HG02678 (cell line): ENCODE results near the gene NBEAL2.

ENCODE experiments used
- ATAC-seq: cut with Tn5 transposase; IDR thresholded peaks from one replicate; pipeline ENCODE4 v1.9.1; 2021; ENCODE audit warnings: mild to moderate bottlenecking, moderate library complexity; ENCODE audit not compliant: unreplicated experiment

The NBEAL2 gene

GRCh38 chr3:46978985-46979944 lies at the start of gene NBEAL2:
Gene NBEAL2 (plus strand): TSS chr3:46979666. CDS start chr3:46979862, 196 bp downstream.
- peak; percentile 73 for ATAC-seq

GRCh38 chr3:46930166-46930944 lies 49.1 kb upstream of the NBEAL2 start:
- no peak for ATAC-seq

- no peak for ATAC-seq
Observed at GRCh38 chr3:46930945-46931403, 48.5 kb upstream of the NBEAL2 start.

- no peak for ATAC-seq
Observed at GRCh38 chr3:46931631-46932331, 47.7 kb upstream of the NBEAL2 start.

DNA sequence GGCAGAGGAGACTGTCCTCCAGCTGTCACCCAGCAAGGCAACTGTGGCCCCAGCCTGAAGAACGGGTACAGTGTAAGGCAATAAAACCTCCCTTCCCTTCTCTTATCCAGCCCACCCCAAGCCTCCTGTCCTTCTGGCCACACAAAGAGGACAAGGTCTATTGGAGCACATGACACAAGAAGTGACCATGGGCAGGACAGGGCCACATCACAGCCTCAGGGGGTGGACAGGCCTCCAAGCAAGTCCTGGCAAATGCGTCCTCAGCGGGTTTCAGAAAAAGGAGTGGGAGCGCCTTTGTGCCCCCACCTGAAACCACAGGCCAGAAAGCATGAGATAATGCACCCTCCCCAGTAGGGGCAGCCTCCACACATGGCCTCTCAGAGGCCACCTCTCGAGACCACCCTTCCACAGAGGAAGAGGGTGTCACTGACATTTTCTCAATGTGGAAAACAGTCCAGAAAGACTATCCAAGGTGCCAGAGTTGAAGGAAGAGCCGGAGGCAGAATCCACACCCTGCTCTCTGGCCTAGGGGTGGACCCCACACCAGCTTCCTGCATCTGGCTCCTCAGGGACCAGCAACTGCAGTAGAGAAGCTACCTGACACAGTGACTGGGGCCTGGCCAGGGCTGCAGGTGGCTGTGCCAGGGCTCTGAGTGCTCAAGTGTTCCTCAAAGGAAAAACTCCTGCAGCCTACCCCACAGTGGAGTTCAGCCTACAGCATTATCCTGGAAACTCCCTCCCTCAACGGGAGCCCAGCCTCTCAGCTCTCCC lies 46.8 kb upstream of the NBEAL2 start:
- no peak for ATAC-seq

DNA sequence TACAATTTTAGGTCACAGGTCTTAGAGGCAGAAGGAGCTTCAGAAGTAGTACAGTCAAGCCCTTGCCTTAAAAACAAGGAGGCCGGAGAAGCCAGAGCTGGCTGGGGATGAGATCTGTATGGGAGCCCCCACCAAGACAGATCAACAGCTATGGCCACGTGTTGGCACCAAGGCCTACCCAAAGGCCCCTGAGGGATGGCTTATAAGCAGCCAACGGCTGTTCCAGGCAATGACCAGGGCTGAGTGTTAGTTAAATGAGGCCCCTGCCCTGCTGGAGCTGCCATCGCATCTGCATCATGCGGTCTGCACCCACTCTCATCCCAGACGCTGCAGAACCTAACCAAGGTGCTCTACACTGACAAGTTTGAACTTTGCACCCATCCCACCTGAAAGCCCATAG lies 46.2 kb upstream of the NBEAL2 start:
- ATAC-seq = no peak

DNA sequence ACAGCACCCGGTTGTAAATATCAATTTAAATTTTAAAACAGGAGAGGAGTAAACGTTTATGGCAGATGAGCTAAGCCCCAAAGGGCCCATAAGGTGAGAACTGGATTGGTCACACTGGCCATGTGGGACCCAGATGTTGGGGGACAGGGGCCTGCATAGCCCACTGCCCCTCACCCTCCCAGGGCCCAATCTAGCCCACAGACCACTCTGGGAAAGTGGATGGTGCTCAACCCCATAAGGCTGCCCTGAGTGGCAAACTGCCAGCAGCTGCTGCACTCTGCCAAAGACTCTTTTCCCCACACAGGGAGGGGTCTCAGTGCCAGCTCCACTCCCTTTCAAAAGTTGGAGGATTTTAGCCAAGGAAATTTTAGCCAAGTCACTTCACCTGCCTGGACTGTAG lies 45.4 kb upstream of the NBEAL2 start:
- no peak for ATAC-seq

DNA sequence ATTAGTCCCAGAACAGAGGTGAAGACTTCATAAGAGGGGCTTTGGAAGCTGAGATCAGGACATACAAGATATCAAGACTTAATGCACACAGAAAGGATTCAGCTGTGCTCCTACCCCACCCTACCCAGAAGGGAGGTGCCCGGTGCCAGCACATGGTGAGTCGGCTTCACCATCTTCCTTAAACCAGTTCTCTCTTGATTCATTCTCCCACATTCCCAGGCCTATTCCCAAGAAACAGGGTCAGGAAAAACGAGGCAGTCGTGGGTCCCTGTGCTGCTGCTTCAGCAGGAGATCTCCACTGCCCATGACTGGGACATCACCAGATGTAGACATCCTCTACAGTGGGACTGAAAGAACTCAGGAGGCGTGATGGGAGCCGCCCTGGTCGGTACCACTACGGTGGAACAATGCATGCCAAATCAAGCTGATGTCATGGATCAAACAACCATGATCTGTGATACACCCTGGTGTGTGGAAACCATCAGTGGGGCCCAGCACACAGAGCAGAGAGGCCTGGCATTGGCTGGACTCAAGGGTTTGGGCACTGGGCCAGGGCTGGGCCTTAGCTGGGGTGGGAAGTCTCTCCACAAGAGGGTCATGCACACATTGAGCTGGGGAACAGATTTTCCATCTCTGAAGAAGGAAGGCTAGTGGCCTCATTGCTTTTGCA lies 44.8 kb upstream of the NBEAL2 start:
- no peak for ATAC-seq

- ATAC-seq = no peak
Observed at GRCh38 chr3:46935168-46935858, 44.2 kb upstream of the NBEAL2 start.

DNA sequence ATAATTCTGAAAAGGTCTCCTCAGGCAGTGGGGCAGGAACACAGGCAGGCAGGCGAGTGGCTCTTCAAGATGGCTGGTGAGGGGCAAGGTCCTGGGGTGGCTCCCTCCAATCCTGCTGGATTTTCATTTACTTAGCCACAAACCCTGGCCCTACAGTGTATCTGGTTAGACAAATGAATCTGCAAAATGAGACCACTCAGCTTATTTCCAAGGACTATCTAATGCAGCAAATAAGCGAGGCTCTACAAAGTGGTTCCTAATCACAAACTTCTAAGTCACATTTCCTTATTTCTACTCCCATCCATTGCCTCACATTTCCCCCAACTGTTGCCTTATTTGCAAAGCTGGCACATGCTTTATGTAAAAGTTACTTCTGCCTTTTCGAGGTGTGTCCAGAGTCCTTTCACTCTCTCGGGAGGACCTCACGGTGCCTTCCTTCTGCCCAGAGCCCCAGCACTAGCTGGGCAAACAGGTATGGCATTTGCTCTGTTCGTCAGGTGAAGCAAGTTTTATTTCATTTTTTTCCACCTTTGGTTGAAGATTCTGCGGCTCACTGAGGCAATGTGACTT lies 43.4 kb upstream of the NBEAL2 start:
- ATAC-seq = no peak

GRCh38 chr3:46936733-46937250 lies 42.7 kb upstream of the NBEAL2 start:
- no peak for ATAC-seq

DNA sequence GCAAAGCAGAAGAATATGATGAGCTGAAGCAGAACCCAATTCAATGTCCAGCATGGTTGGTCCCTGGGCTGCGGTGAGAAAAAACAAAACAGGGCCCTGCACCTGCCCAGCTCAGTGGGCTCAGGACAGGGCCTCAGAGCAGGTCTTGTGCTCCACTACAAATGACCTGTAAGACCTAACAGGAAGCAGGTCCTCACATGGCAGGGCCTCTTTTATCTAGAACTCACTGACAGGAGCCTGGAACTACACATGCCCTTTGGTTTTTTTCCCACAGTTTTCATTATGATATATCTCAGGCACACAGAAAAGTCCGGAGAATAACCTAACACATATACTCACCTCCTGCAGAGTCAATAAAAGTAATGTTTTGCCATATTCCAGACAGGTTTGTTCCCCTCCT lies 41.3 kb upstream of the NBEAL2 start:
- no peak for ATAC-seq

GRCh38 chr3:46939578-46940445 lies 39.7 kb upstream of the NBEAL2 start:
- ATAC-seq = no peak

DNA sequence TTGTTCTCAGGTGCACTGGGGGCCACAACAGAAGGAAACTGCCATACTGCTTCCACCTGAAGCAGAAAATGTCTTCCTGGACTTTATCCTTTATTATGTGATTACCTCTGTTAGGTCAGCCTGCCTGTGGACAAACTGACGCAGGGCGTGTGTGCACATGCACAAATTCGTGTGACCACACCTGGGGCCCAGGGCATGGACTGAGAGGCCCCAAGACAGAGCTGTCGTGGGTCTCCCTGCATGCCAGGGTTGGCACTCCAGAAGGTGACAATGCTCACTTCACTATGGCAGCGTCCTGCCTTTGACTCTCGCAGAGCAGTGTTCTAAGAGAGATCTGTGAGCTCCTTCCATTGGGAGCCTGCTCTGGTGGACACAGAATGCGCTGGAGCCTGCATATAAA lies 37.4 kb upstream of the NBEAL2 start:
- ATAC-seq = no peak

GRCh38 chr3:46942481-46943236 lies 36.8 kb upstream of the NBEAL2 start:
- no peak for ATAC-seq

GRCh38 chr3:46943237-46944187 lies 36.0 kb upstream of the NBEAL2 start:
- no peak for ATAC-seq
